IPS-NIHi7 (cell line): ENCODE results near the gene DLL1.

Experiments
- DNase-seq: peaks from one replicate; pipeline ENCODE4 v3.0.0; 2012; ENCODE audit warnings: mixed read lengths; ENCODE audit errors: extremely low spot score

DLL1 gene

GRCh38 chr6:170295510-170296422 is 4.9 kb upstream of the DLL1 start:
- DNase-seq = peak; percentile 85

GRCh38 chr6:170294813-170295509 is 4.1 kb upstream of the DLL1 start:
- DNase-seq = no peak

GRCh38 chr6:170294298-170294730 is 3.4 kb upstream of the DLL1 start:
- no peak for DNase-seq

GRCh38 chr6:170293341-170294231 is 2.7 kb upstream of the DLL1 start:
- DNase-seq = no peak

- no peak for DNase-seq
Observed at GRCh38 chr6:170292407-170293158, 1.7 kb upstream of the DLL1 start.

- DNase-seq = no peak
Observed at GRCh38 chr6:170292111-170292406, 1.2 kb upstream of the DLL1 start.

- peak; percentile 59 for DNase-seq
Observed at GRCh38 chr6:170291271-170292110, 613 bp upstream of the DLL1 start.

- no peak for DNase-seq
Observed at GRCh38 chr6:170289951-170290295, 955 bp downstream of the DLL1 start.

- no peak for DNase-seq
Observed at GRCh38 chr6:170289180-170289931, 1.5 kb downstream of the DLL1 start.

- DNase-seq = no peak
Observed at GRCh38 chr6:170288852-170289179, 2.1 kb downstream of the DLL1 start.

GRCh38 chr6:170288091-170288631 is 2.7 kb downstream of the DLL1 start:
- no peak for DNase-seq

- no peak for DNase-seq
Observed at GRCh38 chr6:170287371-170287876, 3.5 kb downstream of the DLL1 start.

- DNase-seq = no peak
Observed at GRCh38 chr6:170286934-170287265, 4.0 kb downstream of the DLL1 start.

- DNase-seq = no peak
Observed at GRCh38 chr6:170286246-170286933, 4.5 kb downstream of the DLL1 start.

GRCh38 chr6:170285482-170285881 is 5.4 kb downstream of the DLL1 start:
- no peak for DNase-seq

GRCh38 chr6:170284866-170285469 is 5.9 kb downstream of the DLL1 start:
- DNase-seq = no peak

- DNase-seq = no peak
Observed at GRCh38 chr6:170284126-170284773, 6.6 kb downstream of the DLL1 start.
